ENCODE results near the gene DYRK1A.
A peak's percentile ranks its signal among the peaks of the same experiment; 100 is the strongest.

DYRK1A gene

DNA sequence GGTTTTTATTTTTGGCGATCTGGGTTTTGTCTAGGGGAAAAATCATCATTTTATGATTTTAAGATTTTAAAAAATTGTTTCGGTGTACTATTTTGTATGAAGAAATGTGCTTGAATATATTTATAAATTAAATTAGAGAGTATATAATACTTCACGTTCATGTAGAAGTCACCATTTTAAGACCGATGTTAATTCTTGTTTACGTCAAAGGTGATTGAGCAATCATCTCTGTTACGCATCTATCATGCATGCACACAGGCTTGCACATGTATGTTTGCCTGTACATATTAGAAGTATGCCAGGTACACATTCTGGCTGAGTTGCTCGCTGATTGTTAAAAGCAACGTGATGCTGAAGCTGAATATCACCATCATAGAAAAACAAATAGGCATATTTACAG lies 54.7 kb downstream of the DYRK1A start:
- DNase-seq (ENCODE audit: insufficient read length, low spot score), result no peak
- peak; percentile 50 for FAIRE-seq
- TF ChIP-seq SPI1 (IDR thresholded peaks at IDR 0.05; ENCODE audit: low read depth, low read length) (no peak), POLR2AphosphoS5 (IDR thresholded peaks at IDR 0.05; ENCODE audit: low read depth, low read length) (no peak), PAX5 (IDR thresholded peaks at IDR 0.05; ENCODE audit: insufficient read depth, low read length, severe bottlenecking) (no peak), POU2F2 (IDR thresholded peaks at IDR 0.05; ENCODE audit: low read depth, low read length) (no peak), TAF1 (IDR thresholded peaks at IDR 0.05; ENCODE audit: low read depth, low read length) (no peak)

DNA sequence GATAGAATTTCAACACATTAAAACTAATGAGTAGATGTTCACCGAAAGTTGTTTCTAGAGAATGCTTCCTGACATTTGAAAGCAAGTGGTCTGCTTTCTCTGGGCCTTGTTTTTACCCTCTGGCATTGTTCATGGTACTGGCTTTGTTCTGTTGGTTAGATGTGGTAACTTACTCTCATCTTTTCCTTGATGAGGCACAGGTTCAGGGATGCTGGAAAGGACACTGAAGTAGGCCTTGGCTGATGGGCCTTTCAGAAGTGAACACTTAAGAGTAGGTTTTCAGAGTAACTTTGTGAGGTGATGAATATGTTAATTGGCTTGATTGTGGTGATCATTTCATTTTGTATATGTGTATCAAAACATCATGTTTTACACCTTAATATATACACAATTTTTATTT lies 55.8 kb downstream of the DYRK1A start:
- no peak for TF ChIP-seq POU2F2 (IDR thresholded peaks at IDR 0.05; ENCODE audit: low read depth, low read length)
- TF ChIP-seq SPI1 (IDR thresholded peaks at IDR 0.05; ENCODE audit: low read depth, low read length), result no peak
- TF ChIP-seq TAF1 (IDR thresholded peaks at IDR 0.05; ENCODE audit: low read depth, low read length), result no peak
- TF ChIP-seq POLR2AphosphoS5 (IDR thresholded peaks at IDR 0.05; ENCODE audit: low read depth, low read length), result no peak
- TF ChIP-seq POLR2A (IDR thresholded peaks at IDR 0.05; ENCODE audit: low read depth, low read length), result no peak
- TF ChIP-seq PAX5 (IDR thresholded peaks at IDR 0.05; ENCODE audit: insufficient read depth, low read length, severe bottlenecking), result no peak
- FAIRE-seq (peak; percentile 40), DNase-seq (ENCODE audit: insufficient read length, low spot score) (no peak)

DNA sequence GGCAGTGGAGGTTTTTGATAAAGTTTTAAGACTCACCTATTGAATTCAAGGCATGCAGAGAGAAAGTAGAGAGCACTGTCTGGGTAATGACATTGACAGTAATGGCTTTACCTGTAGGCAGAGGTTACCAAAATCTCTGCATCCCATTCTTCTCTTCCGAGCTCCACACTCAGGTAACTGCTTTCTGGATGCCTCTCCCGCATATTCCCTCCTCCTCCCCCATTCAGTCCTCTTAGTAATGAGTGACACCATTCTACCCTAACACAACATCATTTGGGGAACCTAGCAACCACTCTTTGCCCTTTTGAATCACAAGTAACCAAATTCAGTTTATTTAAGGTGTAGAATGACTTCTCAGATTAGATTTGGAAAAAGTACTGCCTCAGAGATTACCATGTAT lies 56.5 kb downstream of the DYRK1A start:
- FAIRE-seq (no peak), DNase-seq (ENCODE audit: insufficient read length, low spot score) (no peak)
- no peak for TF ChIP-seq POLR2A (IDR thresholded peaks at IDR 0.05; ENCODE audit: low read depth, low read length)
- no peak for TF ChIP-seq POLR2AphosphoS5 (IDR thresholded peaks at IDR 0.05; ENCODE audit: low read depth, low read length)
- no peak for TF ChIP-seq POU2F2 (IDR thresholded peaks at IDR 0.05; ENCODE audit: low read depth, low read length)
- TF ChIP-seq TAF1 (IDR thresholded peaks at IDR 0.05; ENCODE audit: low read depth, low read length), result no peak
- no peak for TF ChIP-seq PAX5 (IDR thresholded peaks at IDR 0.05; ENCODE audit: insufficient read depth, low read length, severe bottlenecking)
- TF ChIP-seq SPI1 (IDR thresholded peaks at IDR 0.05; ENCODE audit: low read depth, low read length), result no peak

DNA sequence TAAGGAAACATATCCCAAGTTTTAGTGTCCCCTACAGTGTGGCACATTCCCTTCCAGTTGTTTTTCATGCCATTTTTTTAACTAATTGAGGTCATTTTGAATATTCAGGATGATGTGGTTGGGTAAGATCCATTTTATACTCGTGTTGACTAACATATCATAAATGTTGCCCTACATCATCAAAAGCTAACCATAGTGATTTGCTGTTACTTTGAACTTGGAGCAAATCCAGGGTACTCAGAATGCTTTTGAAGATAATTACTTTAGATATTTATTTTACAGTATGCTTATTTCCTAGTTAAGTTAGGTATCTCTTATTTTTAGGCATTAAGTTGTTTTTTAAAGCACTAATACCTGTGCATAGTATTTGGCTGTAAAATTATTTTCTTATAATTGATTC lies 57.8 kb downstream of the DYRK1A start:
- TF ChIP-seq POLR2AphosphoS5 (IDR thresholded peaks at IDR 0.05; ENCODE audit: low read depth, low read length), result no peak
- no peak for TF ChIP-seq TAF1 (IDR thresholded peaks at IDR 0.05; ENCODE audit: low read depth, low read length)
- no peak for TF ChIP-seq POU2F2 (IDR thresholded peaks at IDR 0.05; ENCODE audit: low read depth, low read length)
- no peak for TF ChIP-seq PAX5 (IDR thresholded peaks at IDR 0.05; ENCODE audit: insufficient read depth, low read length, severe bottlenecking)
- TF ChIP-seq POLR2A (IDR thresholded peaks at IDR 0.05; ENCODE audit: low read depth, low read length), result no peak
- TF ChIP-seq SPI1 (IDR thresholded peaks at IDR 0.05; ENCODE audit: low read depth, low read length), result no peak
- FAIRE-seq, result no peak
- DNase-seq (ENCODE audit: insufficient read length, low spot score), result no peak

DNA sequence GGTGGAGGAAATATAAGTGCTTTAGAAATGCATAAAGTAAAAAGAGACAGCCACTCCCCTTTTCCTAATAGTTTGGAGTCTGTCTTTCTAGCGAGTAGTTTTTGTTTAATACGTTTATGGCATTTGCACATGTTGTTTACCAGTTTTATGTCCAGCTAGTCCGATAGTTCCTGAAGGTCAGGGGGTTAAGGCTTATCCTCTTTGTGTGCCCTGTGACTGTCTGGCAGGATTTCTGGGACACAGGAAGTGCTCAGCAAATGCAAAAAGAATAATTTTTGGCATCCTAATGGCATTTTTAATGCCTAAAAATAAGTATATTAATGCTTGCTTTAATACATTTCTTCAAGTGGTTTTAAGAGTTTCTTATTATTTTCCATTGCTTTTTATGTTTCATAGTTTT lies 58.4 kb downstream of the DYRK1A start:
- no peak for FAIRE-seq
- TF ChIP-seq POLR2AphosphoS5 (IDR thresholded peaks at IDR 0.05; ENCODE audit: low read depth, low read length) (no peak), PAX5 (IDR thresholded peaks at IDR 0.05; ENCODE audit: insufficient read depth, low read length, severe bottlenecking) (no peak), TAF1 (IDR thresholded peaks at IDR 0.05; ENCODE audit: low read depth, low read length) (no peak), SPI1 (IDR thresholded peaks at IDR 0.05; ENCODE audit: low read depth, low read length) (no peak), POLR2A (IDR thresholded peaks at IDR 0.05; ENCODE audit: low read depth, low read length) (no peak), POU2F2 (IDR thresholded peaks at IDR 0.05; ENCODE audit: low read depth, low read length) (no peak)
- no peak for DNase-seq (ENCODE audit: insufficient read length, low spot score)

DNA sequence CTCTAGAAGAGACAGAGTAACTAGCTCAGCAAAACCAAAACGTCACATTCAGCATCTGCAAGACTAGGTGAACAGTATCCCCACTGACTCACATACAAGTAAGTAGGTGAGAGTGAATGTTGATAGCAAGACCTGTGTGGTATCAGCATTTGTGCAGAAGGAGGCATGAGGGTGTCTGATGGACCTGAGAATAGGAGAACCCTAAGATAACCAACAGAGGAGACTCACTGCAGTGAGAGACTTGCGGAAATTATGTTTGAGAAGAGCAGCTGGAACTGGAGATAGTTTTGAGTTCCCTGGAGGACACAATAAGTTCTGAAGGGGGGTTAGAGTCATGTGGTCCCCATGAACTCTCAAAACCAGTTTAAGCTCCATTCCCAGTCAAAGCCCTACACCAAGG lies 59.1 kb downstream of the DYRK1A start:
- TF ChIP-seq PAX5 (IDR thresholded peaks at IDR 0.05; ENCODE audit: insufficient read depth, low read length, severe bottlenecking) (no peak), POLR2A (IDR thresholded peaks at IDR 0.05; ENCODE audit: low read depth, low read length) (no peak), TAF1 (IDR thresholded peaks at IDR 0.05; ENCODE audit: low read depth, low read length) (no peak)
- DNase-seq (ENCODE audit: insufficient read length, low spot score) (no peak), FAIRE-seq (peak; percentile 40)

DNA sequence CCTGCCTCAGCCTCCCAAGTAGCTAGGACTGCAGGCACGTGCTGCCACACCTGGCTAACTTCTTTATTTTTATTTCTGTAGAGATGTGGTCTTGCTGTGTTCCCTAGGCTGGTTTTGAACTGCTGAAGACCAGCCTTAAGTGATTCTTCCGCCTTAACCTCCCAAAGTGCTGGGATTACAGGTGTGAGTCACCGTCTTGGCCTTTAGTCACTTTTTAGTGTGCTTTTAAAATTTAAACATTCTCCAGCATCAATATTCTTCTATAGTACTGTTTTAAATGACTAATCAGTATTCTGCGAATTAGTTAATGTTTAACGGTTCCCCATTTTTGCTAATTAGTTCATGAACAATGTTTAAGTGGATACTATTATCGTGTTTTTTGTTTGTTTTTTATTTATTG lies 60.6 kb downstream of the DYRK1A start:
- TF ChIP-seq TAF1 (IDR thresholded peaks at IDR 0.05; ENCODE audit: low read depth, low read length), result no peak
- DNase-seq (ENCODE audit: insufficient read length, low spot score), result no peak
- FAIRE-seq, result no peak

DNA sequence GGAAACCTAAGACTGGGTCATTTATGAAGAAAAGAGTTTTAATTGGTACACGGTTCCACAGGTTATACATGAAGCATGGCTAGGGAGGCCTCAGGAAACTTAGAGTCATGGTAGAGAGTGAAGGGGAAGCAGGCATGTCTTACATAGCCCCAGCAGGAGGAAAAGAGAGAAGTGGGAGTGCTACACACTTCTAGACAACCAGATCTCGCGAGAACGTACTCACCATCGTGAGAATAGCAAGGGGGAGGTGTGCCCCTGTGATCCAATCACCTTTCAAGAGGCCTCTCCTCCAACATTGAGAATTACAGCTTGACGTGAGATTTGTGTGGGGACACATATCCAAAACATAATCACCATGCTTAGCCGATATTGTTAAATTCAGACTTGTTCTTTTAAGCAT lies 62.8 kb downstream of the DYRK1A start:
- FAIRE-seq (no peak), DNase-seq (ENCODE audit: insufficient read length, low spot score) (no peak)
- no peak for TF ChIP-seq PAX5 (IDR thresholded peaks at IDR 0.05; ENCODE audit: insufficient read depth, low read length, severe bottlenecking)
- TF ChIP-seq POLR2A (IDR thresholded peaks at IDR 0.05; ENCODE audit: low read depth, low read length), result no peak
- TF ChIP-seq POLR2AphosphoS5 (IDR thresholded peaks at IDR 0.05; ENCODE audit: low read depth, low read length), result no peak
- no peak for TF ChIP-seq POU2F2 (IDR thresholded peaks at IDR 0.05; ENCODE audit: low read depth, low read length)
- no peak; the same call in 1 of the 2 replicates for TF ChIP-seq SPI1 (IDR thresholded peaks at IDR 0.05; ENCODE audit: low read depth, low read length)
- no peak for TF ChIP-seq TAF1 (IDR thresholded peaks at IDR 0.05; ENCODE audit: low read depth, low read length)

DNA sequence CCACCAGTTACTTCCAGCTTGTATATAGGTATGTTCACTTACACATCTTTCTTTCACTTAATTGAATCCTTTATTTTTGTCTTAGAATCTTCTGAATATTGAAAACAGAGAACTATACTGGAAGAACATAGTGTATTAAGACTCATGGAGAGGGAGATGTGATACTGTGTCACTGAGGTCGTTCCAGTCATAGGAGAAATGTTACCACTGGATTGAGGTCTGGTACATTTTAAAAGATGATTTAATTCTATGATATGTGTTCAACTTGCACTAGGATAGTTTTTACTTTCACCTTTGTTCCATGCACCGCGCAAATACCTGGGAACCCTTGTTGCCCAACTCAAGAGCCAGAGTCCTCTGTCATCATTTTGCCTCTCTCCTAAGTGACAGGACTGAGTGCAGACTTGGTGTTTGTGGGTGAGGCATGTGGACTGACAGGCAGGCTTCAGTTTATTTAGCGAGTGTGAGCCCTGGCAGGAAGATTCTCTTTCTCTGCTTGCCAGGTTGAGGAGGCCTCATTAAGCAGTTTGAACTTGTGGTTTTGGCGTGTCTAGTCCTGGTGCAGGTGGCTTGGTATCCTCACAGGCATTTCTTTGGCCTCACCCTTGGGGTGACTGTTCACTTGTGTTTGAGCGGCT lies 63.7 kb downstream of the DYRK1A start:
- DNase-seq (ENCODE audit: insufficient read length, low spot score) (no peak), FAIRE-seq (peak; percentile 26)
- TF ChIP-seq POU2F2 (IDR thresholded peaks at IDR 0.05; ENCODE audit: low read depth, low read length), result no peak
- no peak for TF ChIP-seq TAF1 (IDR thresholded peaks at IDR 0.05; ENCODE audit: low read depth, low read length)
- no peak for TF ChIP-seq POLR2AphosphoS5 (IDR thresholded peaks at IDR 0.05; ENCODE audit: low read depth, low read length)
- TF ChIP-seq POLR2A (IDR thresholded peaks at IDR 0.05; ENCODE audit: low read depth, low read length), result no peak

DNA sequence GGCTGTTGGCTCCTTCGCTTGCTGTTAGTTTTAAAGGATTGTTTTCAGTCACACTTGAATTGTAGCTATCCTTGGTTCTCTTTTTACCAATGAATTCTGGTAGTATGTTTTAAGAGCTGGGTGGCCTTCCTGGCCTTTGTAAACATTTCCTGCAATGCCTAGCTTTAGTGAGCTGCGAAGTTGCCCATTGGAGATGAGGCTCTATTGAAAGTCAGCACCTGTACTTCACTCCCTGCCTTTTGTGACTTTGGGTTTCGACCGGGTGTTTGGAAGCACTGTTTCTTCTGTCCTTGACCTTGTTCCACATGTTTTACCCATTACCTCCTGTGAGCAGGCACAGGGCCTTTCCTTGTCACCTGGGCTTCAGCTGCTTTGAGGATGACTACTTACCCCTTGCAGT lies 64.7 kb downstream of the DYRK1A start:
- FAIRE-seq (no peak), DNase-seq (ENCODE audit: insufficient read length, low spot score) (no peak)
- TF ChIP-seq TAF1 (IDR thresholded peaks at IDR 0.05; ENCODE audit: low read depth, low read length), result no peak
- no peak for TF ChIP-seq POU2F2 (IDR thresholded peaks at IDR 0.05; ENCODE audit: low read depth, low read length)
- TF ChIP-seq SPI1 (IDR thresholded peaks at IDR 0.05; ENCODE audit: low read depth, low read length), result no peak
- TF ChIP-seq POLR2AphosphoS5 (IDR thresholded peaks at IDR 0.05; ENCODE audit: low read depth, low read length), result no peak
- no peak for TF ChIP-seq POLR2A (IDR thresholded peaks at IDR 0.05; ENCODE audit: low read depth, low read length)
- no peak for TF ChIP-seq PAX5 (IDR thresholded peaks at IDR 0.05; ENCODE audit: insufficient read depth, low read length, severe bottlenecking)

Measured in GM12891 (cell line).